GM12892 (cell line): Measurements from ENCODE around the gene ABCG5.

Source experiments
- POLR2A ChIP-seq: IDR thresholded peaks from 2 replicates; pipeline ENCODE4 v1.6.1; 2011; ENCODE audit warnings: low read depth, low read length, control low read depth
- POLR2AphosphoS5 ChIP-seq: IDR thresholded peaks from 2 replicates; pipeline ENCODE4 v1.6.1; 2011; ENCODE audit warnings: low read depth, low read length, control low read depth

- TF ChIP-seq POLR2A: no peak
- TF ChIP-seq POLR2AphosphoS5: no peak
These were observed 47.4 kb downstream of the ABCG5 start for GRCh38 chr2:43791035-43791765.
